Activated CD4-positive, alpha-beta T cell treated with anti-CD3 and anti-CD28 coated beads, Interleukin-2, amount 50 U/mL, for 4 hours (primary cell): ENCODE measurements around the gene KXD1.
"Not testable (repeated sequence)": the region's sequence is repeated elsewhere in the genome, so short reads cannot be mapped to it uniquely, and the experiment has no call there.

ENCODE experiments used
- DNase-seq, 2 experiments: peaks; one replicate each; pipeline ENCODE4 v3.0.0-alpha.2; 2020

Gene KXD1

DNA sequence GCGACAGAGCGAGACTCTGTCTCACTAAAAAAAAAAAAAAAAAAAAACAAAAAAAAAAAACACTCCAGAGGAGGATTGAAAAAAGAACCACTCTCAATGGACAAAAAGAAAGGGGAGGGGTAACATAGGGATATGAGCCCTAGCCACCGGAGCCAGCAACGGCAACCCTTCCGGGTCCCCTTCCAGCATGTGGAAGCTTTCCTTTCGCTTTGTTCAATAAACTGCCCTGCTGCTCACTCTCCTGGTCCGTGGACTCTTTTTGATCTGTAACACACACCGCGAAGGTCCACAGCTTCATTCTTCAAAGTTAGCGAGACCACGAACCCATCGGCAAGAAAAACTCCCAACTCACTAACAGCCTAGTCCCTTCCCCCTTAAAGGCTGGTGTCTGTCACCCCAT, 29.9 kb downstream of the KXD1 start:
- no peak for DNase-seq

DNA sequence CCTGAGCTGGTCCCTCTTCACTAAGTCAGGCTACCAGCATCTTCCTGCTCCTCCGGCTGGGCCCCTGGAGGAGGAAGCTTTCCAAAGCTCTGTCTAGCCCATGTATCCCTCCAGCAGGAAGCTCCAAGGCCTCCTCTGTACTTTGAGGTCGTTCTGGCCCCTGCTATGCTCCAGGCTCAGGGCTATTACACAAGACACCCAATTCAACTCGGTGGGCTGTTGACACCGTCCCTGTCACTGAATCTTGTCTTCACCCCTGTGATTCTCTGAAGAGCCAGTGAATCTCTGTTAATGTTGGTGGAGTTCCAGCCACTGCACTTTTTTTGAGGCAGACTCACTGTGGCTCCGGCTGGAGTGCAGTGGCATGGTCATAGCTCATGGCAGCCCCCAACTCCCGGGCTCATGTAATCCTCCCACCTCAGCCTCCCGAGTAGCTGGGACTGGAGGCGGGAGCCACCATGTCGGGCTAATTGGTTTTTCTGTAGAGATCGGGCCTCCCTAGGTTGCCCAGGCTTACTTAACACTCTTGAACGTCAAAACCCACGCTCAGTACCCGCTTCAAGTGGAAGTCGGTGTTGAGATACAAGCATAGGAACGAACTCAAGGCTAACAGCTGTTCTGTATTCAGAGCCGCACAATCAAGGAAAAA, 30.4 kb downstream of the KXD1 start:
- DNase-seq = no peak

DNA sequence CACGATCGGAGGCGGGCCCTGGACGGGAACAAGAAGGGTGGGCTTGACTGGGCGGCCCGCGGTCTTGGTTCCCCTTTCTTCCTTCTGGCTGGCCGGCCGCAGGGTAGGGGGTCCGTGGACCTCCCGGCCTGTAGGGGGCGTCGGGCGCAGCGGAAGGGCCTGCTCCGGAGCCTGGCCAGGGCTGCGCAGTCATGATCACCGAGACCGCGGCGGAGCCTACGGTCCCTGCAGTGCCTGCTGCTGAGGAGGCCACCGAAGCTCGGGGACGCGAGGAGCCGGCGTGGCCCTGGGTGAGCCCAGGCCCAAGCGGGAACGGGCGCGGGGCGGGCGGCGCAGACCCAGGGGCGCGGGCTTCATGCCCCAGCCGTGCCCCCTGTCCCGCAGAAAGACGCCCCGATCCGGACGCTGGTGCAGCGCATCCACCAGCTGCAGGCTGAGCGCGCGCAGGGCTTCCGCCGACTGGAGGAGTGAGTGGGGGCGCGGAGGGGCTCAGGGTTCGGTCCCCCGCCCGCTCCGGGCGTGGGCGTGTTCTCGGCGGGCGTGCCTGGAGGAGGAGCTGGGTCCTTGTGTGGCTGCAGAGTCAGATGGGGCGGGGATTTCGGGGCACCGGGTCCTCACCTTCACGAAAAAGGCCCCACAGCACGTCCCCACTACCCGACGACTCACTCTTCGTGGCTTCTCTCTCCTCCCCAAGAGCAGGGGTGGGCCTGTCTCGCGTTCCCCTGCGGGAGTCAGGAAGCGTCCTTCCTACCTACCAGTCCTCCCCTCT, 31.1 kb downstream of the KXD1 start, which contains the start of gene REX1BD:
REX1BD (plus strand) TSS at position 188 of the 769 bp plus-strand sequence; CDS start at position 192, 4 bp downstream.
- peak; percentile 86 to 88 for DNase-seq

DNA sequence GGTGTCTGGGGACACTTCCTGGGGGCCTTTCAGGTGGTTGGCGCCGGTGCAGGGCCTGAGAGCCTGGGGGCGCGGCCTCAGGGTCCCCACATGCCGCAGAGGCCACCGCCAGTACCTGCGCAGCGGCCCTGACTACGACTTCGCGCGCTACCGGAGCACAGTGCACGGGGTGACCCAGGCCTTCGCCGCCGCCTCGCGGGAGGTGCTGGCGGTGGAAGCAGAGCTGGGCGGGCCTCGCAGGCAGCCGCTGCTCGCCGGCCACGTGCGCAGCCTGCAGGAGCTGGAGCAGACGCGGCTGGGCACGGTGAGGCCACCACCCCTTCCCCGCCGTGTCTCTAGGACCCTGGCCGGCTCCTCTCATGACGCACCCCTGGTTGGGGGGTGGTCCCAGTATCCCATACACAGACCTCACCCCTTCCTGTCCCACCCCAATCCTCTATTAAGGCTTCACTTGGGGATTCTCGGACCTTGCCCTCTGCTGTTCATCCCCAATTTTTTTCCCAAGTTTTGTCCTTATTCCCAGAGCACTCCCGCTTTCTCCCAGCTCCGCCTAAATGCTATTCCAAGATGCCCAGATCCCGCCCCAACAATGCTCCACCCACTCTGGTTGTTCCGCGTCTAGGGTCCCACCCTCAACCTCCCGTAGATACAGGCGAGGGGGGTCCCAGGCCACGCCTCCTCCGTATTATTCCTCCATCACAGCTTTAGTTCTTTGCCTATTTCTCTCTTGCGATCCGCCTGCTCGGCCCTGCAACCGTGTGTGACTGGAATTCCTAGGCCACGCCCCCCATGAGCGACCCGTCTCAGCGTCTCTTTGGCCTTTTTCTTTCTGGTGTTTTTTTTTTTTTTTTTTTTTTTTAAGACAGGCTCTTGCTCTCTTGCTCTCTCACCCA, 32.0 kb downstream of the KXD1 start:
- peak; percentile 60 for DNase-seq

DNA sequence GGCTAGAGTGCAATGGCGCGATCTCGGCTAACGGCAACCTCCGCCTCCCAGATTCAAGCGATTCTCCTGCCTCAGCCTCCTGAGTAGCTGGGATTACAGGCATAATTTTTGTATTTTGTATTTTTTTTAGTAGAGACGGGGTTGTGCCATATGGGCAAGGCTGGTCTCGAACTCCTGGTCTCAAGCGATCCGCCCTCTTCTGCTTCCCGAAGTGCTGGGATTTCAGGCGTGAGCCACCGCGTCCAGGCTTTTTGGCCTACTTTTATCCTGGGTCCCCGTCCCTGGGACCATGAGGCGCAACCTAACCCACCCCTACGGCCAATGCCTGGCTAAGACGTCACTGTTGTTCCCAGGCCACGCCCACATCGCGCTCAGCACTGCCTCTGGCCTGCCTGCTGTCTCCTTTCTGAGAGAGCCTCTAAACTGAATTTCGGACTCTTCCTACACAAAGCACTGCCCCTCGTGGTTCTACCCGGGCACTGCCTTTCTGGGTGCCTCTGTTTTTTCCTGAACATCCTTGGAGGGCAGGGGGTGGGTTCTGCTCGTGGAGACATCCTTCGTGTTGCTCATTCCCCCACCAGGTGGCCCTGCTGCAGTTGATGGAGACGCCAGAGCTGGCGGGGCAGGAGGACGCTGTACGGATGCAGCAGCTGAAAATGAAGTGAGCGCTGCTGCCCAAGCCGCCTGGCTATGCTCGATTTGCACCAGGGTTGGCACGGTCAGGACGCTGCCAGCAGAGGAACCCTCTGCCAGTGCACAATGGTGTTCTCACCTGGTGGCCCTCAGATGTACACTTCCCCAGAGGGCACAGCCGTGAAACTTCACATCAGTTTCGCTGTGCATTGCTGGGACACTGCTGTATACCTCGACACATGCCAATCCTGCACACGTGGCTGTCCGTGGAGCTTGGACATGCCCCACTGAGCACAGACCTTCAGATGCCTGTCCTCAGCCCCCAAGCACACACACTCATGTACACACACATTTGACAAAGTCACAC, 32.9 kb downstream of the KXD1 start:
- DNase-seq = no peak

DNA sequence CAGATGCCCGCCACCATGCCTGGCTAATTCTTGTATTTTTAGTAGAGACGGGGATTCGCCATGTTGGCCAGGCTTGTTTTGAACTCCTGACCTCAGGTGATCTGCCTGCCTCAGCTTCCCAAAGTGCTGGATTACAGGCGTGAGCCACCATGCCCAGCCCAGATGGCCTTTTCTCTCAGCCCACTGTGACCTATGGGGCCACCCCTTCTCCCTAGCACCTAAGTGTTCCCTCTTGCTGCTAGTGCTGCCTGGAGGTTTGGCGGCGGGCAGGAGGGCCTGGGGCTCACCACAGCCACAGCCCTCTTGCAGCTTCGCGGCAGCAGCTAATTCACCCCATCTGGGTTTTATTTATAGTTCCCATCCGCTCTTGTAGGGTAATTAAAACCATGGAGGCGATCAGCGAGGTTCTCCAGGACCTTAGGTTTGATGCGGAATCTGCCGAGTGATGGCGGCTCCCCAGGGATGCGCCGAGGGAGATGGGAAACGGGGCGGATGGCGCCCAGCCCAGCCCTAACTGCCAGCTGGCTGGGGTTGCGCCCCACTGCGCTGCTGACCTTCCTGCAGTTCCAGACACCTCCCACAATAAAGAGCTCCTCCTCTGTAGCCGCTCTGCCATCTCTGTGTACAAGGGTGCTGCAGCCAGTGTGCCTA, 34.2 kb downstream of the KXD1 start:
- no peak for DNase-seq

DNA sequence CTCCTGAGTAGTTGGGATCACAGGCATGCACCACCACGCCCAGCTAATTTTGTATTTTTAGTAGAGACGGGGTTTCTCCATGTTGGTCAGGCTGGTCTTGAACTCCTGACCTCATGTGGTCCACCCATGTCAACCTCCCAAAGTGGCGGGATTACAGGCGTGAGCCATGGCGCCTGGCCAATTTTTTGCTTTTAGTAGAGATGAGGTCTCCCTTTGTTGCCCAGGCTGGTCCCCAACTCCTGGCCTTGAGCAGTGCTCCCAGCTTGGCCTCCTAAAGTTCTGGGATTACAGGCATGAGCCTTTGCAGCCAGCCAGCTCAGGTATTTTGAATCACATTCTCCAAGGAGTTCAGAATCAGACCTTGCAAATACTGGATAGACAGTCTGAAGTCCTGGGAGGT, 35.1 kb downstream of the KXD1 start:
- not testable (repeated sequence) for DNase-seq

DNA sequence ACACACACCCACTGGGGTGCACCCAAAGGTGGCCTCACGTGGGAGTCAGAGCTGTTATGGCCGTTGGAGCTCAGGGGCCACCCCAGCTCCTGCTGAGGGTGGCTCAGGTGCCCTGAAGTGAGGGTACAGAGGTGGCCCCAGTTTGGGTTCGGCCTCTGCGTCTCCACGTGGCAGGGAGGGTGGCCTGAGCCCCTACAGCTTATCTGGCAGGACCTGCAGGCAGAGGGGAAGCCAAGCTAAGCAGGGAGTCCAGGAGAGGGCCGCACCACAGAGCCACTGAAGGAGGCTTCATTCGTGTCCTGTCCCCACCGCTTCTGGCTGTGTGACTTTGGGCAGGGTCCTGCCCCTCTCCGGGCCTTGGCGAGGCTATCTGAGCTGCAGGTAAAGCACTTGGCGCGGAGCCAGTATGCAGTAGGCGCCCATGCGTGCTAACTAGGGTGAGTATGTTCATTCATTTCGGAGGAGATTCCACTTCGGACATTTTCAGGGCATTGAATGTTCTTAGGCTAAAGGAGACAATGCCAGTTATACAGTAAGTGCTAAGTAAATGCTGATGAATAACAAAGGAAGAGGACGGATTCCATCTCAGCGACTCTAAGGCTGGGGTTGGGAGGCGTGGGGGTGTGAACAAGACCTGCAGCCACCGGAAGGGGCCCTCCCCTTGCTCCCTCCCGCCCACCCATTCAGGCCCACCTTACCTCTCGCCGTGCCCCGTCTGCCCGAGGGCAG, 35.9 kb downstream of the KXD1 start:
- DNase-seq = no peak

DNA sequence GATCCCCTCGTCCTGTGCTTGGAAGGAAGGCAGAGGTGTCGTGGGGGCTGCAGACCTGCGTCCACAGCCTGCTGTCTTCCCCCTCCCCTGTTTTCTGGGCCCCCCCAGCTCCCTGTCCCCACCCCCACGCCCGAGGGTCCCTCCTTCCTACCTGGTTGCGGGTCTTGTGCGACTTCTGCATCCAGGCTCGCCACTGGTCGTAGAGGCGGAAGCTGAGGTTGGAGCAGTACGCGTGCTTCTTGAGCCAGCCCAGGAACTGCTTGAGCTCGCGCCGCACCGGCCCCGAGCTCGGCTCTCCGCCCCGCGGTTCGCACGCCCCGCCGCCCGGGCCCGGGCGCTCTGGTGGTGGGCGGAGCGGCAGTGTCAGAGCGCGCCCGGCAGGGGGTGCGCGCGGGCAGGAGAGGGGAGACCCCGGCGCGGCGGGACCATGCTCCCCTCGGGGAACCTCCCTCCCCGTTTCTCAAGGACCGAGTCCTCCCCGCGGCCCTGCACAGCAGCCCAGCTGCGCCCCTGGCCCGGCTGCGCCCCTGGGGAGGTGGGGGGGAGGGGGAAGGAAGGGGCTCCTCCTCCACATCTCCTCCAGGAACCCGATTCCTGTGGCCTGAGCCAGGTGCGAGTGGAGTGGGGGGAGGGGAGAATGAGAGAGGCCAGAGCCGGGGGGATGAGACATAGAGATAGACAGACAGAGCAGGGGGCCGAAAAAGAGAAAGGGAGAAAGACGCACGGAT, 36.6 kb downstream of the KXD1 start:
- DNase-seq = peak; percentile 70 to 71

DNA sequence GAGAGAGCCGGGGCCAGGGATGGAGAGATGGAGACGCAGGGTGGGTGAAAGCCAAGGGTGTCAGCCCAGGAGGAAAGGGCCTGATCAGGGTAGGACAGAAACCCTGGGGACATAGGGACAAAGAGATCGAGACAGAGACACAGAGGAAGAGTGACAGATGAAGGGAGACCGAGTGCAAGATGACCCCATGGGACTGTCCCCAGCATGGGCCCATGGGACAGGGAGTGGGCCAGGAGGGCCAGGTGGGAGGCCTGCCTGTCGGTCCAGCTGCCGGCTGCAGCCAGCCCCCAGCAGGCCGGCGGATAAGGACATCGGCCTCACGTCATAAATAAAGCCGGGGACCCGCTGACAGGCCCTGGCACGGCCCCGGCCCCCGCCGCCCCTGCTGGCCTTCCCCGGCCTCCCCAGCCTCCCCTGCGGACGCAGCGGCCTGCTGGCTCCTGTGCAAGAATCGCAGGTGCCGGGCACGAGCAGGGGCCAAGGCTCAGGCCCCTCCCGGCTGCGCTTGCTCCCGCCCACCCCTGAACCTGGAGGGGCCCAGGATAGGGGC, 37.2 kb downstream of the KXD1 start:
- DNase-seq = no peak

DNA sequence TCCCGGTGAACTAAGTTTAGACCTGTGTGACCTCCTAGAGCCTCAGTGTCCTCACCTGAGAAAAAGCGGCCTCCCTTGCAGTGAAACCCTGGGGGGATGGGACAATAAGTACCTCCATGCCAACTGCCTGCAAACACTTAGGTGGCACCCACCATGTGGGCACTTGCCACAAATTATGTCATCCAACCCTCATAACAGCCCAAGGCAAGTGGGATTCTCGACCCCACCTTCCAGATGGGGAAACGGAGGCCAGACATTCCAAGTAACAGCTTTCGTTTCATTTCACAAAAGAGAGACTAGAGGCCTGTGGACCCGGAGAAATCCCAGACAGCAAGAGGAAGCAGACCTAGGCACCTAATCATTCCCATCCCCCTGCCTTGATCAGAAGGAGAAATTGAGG, 37.8 kb downstream of the KXD1 start:
- no peak for DNase-seq

DNA sequence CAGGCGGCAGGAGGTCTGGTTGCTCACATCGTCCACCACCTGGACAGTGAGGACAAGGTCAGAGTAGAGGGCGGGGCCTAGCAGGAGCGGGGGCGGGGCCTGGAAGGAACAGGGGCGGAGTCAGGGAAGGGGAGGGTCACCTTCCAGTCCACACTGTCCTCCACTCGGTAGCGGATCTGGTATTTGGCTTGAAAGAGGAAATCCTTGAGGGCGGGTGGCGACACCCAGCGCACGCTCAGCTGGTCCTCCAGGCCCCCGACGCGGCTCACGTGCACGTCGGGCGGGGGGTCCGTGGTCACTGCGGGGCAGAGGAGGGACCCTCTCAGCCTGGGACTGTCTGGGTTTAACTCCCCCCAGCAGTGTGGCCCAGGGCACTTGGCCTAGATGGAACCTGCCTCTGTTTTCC, 39.1 kb downstream of the KXD1 start:
- DNase-seq = no peak

DNA sequence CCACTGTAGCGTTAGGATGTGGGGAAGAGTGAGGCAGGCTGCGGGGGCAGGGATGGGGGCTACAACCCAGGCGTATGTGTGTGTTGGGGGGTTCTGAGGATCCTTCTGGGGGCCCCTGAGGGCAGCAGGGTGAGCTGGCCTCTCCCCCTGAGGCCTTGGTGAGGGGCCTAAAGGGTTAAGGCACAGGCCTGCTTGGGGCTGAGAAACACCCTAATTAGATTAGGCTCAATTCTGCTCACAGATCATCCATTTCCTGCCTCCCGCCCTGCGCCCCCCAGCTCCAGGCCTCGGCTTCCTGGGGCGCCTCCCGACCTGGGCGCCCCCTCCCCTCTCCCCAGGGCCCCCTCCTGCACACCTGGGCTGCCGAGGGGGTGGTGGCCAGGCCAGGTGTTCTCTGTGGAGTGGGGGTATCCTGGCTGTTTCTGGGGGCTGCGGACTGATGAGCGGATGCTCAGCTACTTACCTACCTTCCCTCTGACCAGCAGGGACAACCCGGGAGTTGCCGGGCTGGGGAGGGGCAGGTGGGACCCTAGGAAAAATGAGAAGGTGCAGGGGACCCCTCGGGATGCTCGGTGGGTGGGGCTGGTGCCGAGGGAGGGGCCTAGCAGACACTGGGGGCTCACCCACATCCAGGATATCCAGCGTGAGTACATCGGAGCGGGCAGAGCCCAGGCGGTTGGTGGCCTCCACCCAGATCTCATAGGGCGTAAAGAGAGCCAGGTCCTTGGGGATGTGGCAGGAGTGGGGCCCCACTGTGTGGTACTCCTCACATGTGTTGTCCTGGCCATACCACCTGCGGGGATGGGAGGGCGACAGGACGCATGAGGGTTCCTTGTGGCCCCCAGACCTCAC, 40.4 kb downstream of the KXD1 start:
- DNase-seq = no peak

DNA sequence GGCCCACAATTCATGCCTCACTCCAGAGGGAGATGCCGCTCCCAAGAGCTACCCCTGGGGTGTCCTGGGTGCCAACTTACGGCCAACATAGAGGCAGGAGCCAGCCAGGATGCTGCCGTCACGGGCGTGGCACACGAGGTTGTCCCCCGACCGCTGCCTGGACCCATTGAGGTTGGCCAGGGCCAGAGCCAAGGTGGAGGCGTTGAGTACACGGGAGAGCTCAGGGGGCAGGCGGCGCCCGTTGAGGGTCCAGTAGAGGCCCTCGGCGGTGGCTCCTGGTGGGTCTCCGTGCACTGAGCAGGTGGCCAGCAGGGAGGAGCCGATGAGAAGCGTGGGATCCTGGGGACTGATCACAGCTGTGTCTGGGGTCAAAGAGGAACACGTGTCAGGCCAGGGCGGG, 41.8 kb downstream of the KXD1 start:
- no peak for DNase-seq

DNA sequence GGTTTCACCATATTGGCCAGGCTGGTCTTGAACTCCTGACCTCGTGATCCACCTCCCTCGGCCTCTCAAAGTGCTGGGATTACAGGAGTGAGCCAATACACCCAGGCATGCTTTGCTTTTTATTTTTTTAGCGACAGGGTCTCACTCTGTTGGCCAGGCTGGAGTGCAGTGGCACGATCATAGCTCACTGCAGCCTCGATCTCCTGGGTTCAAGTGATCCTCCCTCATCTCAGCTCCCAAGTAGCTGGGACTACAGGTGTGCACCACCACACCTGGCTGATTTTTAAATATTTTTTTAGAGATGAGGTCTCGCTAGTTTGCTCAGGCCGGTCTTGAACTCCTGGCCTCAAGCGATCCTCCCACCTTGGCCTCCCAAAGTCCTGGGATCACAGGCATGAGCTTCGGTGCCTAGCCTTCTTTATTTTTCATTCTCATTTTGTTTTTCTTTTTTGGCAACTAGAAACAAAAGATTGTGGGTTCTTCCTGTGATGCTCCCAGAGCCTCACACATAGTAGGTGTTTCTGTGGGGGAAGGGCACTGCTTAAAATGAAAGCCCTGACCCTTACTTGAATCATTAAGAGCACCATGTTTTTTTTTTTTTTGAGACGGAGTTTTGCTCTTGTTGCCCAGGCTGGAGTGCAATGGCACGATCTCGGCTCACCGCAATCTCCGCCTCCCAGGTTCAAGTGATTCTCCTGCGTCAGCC, 43.2 kb downstream of the KXD1 start:
- DNase-seq = not testable (repeated sequence)

DNA sequence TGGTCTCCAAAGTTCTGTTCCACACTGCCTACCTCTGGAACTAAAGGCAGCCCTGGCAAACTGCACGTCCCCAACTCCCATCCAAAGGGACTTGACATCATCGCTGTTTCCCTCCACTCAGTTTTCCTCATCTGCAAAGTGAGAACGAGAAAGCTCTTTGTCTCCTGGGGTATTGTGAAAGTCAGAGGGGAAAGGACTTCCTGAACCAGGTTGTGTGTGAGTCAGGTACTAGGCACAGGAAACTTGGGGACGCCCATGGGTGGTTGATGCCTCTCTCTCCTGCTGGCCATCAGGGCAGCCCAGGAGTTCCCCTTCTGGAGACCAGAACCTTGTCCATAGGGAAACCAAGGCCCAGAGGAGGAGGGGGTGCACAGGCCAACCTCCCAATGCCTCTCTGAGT, 44.2 kb downstream of the KXD1 start:
- no peak for DNase-seq

DNA sequence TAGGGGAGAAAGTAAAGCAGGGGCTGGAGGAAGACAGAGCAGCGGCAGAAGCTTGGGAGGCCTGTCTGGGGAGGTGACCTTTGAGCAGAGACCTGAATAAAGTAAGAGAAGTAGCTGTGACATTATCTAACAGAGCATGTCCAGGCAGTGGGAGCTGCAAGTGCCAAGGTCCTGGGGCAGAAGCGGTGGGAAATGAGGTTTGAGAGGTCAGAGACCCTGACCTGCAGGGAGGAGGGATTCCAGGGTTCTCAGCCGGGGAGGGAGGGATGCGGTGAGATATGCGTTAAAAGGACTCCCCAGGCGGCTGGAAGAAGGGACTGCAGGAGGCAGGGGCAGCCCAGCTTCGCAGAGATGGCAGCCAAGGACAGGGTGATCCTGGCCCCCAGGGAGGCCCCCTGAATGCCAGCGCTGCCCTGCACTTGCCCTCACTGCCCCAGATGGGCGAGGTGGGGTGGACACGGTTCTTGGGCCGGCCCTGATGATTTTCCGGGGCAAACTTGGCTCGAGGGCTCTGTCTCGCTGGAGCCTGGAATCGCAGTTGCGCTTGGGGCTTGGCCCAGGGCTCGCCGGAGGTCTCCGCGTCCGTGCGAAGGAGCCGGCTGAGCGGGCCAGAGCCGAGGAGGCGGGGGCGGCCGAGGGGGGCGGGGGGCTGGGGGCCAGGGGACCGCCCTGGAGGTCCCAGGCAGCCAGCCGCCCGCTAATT, 45.7 kb downstream of the KXD1 start:
- DNase-seq = no peak
